ENCODE data around the gene CTDSPL. TPM values are rescaled to one million over a fixed set of nuclear protein-coding genes. Genes with fewer than 3 reads are reported as not detected.

The CTDSPL gene
- total and polyA plus RNA-seq, 4 donors: 8.4 to 17.2 (median 14.2) TPM

DNA sequence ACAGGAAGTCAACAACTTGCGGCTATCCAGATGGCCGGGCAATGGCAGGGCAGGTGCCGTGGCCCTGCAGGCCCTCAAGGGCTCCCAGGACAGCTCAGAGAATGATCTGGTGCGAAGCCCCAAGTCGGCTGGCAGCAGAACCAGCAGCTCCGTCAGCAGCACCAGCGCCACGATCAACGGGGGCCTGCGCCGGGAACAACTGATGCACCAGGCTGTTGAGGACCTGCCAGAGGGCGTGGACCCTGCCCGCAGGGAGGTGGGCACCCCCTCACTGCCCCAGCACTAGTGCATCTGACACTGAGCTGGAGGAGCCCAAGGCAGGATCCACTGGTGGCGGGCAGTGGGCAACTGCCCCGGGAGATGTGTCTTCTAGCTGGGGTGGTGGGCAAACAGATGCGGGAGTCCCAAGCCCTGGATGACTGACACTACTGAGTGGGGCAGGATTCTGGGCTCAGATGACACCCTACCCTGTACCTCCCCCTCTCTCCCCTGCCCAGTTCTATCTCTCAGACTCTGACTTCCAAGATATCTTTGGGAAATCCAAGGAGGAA, 144.8 kb downstream of the CTDSPL start (continued):
- TF ChIP-seq TAF1 (conservative IDR thresholded peaks at IDR 0.05) (no peak), HNF4G (IDR thresholded peaks at IDR 0.05) (no peak), JUND (IDR thresholded peaks at IDR 0.05) (no peak), FOXA2 (IDR thresholded peaks at IDR 0.05) (no peak)

DNA sequence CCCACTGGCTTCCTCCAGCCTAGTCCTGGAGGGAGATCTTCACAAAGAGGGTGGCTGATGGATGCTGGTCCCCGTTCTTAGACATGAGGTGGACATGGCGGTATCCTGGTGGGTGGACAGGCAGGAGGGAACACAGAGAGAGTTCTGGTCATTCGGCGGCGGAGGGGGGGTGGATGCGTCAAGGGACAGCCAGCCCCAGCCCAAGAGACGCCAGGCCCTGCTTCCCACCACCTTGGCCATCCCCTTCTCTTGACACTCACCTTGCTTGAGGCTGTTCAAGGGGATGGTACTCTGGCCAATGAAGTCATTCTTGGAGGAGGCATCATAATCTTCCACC, 146.0 kb downstream of the CTDSPL start:
- TF ChIP-seq, protein P1, sequence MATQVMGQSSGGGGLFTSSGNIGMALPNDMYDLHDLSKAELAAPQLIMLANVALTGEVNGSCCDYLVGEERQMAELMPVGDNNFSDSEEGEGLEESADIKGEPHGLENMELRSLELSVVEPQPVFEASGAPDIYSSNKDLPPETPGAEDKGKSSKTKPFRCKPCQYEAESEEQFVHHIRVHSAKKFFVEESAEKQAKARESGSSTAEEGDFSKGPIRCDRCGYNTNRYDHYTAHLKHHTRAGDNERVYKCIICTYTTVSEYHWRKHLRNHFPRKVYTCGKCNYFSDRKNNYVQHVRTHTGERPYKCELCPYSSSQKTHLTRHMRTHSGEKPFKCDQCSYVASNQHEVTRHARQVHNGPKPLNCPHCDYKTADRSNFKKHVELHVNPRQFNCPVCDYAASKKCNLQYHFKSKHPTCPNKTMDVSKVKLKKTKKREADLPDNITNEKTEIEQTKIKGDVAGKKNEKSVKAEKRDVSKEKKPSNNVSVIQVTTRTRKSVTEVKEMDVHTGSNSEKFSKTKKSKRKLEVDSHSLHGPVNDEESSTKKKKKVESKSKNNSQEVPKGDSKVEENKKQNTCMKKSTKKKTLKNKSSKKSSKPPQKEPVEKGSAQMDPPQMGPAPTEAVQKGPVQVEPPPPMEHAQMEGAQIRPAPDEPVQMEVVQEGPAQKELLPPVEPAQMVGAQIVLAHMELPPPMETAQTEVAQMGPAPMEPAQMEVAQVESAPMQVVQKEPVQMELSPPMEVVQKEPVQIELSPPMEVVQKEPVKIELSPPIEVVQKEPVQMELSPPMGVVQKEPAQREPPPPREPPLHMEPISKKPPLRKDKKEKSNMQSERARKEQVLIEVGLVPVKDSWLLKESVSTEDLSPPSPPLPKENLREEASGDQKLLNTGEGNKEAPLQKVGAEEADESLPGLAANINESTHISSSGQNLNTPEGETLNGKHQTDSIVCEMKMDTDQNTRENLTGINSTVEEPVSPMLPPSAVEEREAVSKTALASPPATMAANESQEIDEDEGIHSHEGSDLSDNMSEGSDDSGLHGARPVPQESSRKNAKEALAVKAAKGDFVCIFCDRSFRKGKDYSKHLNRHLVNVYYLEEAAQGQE (IDR thresholded peaks at IDR 0.05): no peak
- TF ChIP-seq JUND (IDR thresholded peaks at IDR 0.05) (no peak), YY1 (IDR thresholded peaks at IDR 0.05) (no peak)
- H3K9me3 ChIP-seq (ENCODE audit: control insufficient read depth in 4 of 4, low read length in 3 of 4): no peaks in the 10 kb centered on the region
- DNase-seq (ENCODE audit: low spot score): no peak
- no peak overlapping the region for H3K9ac ChIP-seq (ENCODE audit: low read depth in 1 of 2, low read length in 2 of 2)
- H3K27ac ChIP-seq (ENCODE audit: low read depth in 1 of 2, low read length in 2 of 2): no peak overlapping the region
- peaks cover 2 to 15% (median 8%) of the 10 kb centered on the region in 4 donors for H3K36me3 ChIP-seq (ENCODE audit: control insufficient read depth in 4 of 4, insufficient read depth in 3 of 4, low read depth in 1 of 4, low read length in 3 of 4)
- no peak overlapping the region for H3K4me3 ChIP-seq (ENCODE audit: low read depth in 1 of 3, low read length in 3 of 3)
- 96% methylated on average over 7 of the region's 7 CpGs for WGBS
- H3K4me1 ChIP-seq (ENCODE audit: control insufficient read depth in 4 of 4, insufficient read depth in 4 of 4, low read length in 3 of 4): peaks cover 0 to 5% (median 1%) of the 10 kb centered on the region in 4 donors
- H3K27me3 ChIP-seq (ENCODE audit: control insufficient read depth in 4 of 4, insufficient read depth in 4 of 4, low read length in 3 of 4): no peaks in the 10 kb centered on the region

DNA sequence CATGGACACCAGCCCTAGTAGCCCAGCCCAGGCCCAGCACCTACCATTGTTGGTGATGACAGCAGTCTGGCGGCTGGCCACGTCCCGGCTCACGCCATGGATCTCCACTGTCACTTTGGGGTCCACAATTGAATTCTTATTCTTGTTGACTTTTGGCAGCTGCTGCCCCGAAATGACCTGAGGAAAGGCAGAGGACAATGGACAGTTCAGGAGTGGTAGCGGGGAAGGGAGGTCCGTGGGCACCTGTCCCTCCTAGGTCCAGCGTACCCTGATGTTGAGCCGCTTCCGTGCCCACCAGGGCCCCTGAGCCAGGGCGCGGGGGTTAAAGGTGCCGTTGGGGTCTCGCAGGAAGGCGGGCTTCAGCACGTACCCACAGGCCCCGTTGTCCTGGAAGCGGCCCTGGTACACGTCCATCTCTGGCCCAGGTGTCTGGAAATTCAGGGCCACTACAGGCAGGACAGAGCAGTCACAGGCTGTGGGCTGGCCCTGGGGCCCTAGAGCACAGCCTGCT, 146.6 kb downstream of the CTDSPL start:
- Histone ChIP-seq H3K4me1 (ENCODE audit: control insufficient read depth in 4 of 4, insufficient read depth in 4 of 4, low read length in 3 of 4) (peaks cover 0 to 5% (median 1%) of the 10 kb centered on the region in 4 donors), H3K27me3 (ENCODE audit: control insufficient read depth in 4 of 4, insufficient read depth in 4 of 4, low read length in 3 of 4) (no peaks in the 10 kb centered on the region), H3K9me3 (ENCODE audit: control insufficient read depth in 4 of 4, low read length in 3 of 4) (no peaks in the 10 kb centered on the region), H3K9ac (ENCODE audit: low read depth in 1 of 2, low read length in 2 of 2) (no peak overlapping the region), H3K36me3 (ENCODE audit: control insufficient read depth in 4 of 4, insufficient read depth in 3 of 4, low read depth in 1 of 4, low read length in 3 of 4) (peaks cover 2 to 15% (median 8%) of the 10 kb centered on the region in 4 donors), H3K27ac (ENCODE audit: low read depth in 1 of 2, low read length in 2 of 2) (no peak overlapping the region), H3K4me3 (ENCODE audit: low read depth in 1 of 3, low read length in 3 of 3) (no peak overlapping the region)
- DNase-seq (ENCODE audit: low spot score): no peak
- WGBS: 96% methylated on average over 19 of the region's 19 CpGs
- TF ChIP-seq NR2F2 (IDR thresholded peaks at IDR 0.05): no peak
- TF ChIP-seq FOXA1 (IDR thresholded peaks at IDR 0.05): no peak
- TF ChIP-seq HNF4G (IDR thresholded peaks at IDR 0.05): no peak
- TF ChIP-seq YY1 (IDR thresholded peaks at IDR 0.05): no peak
- no peak for TF ChIP-seq RAD21 (IDR thresholded peaks at IDR 0.05)
- TF ChIP-seq, protein P2, sequence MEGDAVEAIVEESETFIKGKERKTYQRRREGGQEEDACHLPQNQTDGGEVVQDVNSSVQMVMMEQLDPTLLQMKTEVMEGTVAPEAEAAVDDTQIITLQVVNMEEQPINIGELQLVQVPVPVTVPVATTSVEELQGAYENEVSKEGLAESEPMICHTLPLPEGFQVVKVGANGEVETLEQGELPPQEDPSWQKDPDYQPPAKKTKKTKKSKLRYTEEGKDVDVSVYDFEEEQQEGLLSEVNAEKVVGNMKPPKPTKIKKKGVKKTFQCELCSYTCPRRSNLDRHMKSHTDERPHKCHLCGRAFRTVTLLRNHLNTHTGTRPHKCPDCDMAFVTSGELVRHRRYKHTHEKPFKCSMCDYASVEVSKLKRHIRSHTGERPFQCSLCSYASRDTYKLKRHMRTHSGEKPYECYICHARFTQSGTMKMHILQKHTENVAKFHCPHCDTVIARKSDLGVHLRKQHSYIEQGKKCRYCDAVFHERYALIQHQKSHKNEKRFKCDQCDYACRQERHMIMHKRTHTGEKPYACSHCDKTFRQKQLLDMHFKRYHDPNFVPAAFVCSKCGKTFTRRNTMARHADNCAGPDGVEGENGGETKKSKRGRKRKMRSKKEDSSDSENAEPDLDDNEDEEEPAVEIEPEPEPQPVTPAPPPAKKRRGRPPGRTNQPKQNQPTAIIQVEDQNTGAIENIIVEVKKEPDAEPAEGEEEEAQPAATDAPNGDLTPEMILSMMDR (IDR thresholded peaks at IDR 0.05; ENCODE audit: low read depth, low read length, missing input control): no peak
- no peak for TF ChIP-seq SP1 (IDR thresholded peaks at IDR 0.05)
- TF ChIP-seq TAF1 (conservative IDR thresholded peaks at IDR 0.05): no peak
- no peak for TF ChIP-seq GABPA (IDR thresholded peaks at IDR 0.05 in 1 of 2, conservative IDR thresholded peaks at IDR 0.05 in 1 of 2)
- TF ChIP-seq, protein P3, sequence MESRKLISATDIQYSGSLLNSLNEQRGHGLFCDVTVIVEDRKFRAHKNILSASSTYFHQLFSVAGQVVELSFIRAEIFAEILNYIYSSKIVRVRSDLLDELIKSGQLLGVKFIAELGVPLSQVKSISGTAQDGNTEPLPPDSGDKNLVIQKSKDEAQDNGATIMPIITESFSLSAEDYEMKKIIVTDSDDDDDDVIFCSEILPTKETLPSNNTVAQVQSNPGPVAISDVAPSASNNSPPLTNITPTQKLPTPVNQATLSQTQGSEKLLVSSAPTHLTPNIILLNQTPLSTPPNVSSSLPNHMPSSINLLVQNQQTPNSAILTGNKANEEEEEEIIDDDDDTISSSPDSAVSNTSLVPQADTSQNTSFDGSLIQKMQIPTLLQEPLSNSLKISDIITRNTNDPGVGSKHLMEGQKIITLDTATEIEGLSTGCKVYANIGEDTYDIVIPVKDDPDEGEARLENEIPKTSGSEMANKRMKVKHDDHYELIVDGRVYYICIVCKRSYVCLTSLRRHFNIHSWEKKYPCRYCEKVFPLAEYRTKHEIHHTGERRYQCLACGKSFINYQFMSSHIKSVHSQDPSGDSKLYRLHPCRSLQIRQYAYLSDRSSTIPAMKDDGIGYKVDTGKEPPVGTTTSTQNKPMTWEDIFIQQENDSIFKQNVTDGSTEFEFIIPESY (IDR thresholded peaks at IDR 0.05): no peak
- no peak for TF ChIP-seq RXRA (IDR thresholded peaks at IDR 0.05)
- TF ChIP-seq, protein P4, sequence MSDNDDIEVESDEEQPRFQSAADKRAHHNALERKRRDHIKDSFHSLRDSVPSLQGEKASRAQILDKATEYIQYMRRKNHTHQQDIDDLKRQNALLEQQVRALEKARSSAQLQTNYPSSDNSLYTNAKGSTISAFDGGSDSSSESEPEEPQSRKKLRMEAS (IDR thresholded peaks at IDR 0.05): no peak
